MM.1S (cell line): ENCODE data around the gene GPSM1.

Source experiments
- DNase-seq: peaks from one replicate; pipeline ENCODE4 v3.0.0-alpha.2; 2015
- H2AFZ ChIP-seq: fragments of 300-600 bp; sonication (generic); 2 replicates; pipeline ENCODE4 v1.6.0; 2016; ENCODE audit warnings: antibody characterized with exemption, low read length
- H3F3A ChIP-seq: fragments of 300-600 bp; sonication (generic); 2 replicates; pipeline ENCODE4 v1.6.1; 2016; ENCODE audit warnings: mild to moderate bottlenecking, antibody characterized with exemption, low read length, moderate library complexity, mixed read lengths; ENCODE audit not compliant: insufficient read depth
- H3K27ac ChIP-seq: fragments of 300-600 bp; sonication (generic); 2 replicates; pipeline ENCODE4 v1.5.1; 2016; ENCODE audit warnings: mild to moderate bottlenecking, low read length
- H3K27me3 ChIP-seq: fragments of 300-600 bp; sonication (generic); replicated peaks from 2 replicates; pipeline ENCODE4 v1.6.0; 2016; ENCODE audit warnings: low read length; ENCODE audit not compliant: insufficient read depth
- H3K36me3 ChIP-seq: fragments of 300-600 bp; sonication (generic); replicated peaks from 2 replicates; pipeline ENCODE4 v1.6.1; 2016; ENCODE audit warnings: mild to moderate bottlenecking, low read length, mixed read lengths; ENCODE audit not compliant: insufficient read depth
- H3K4me1 ChIP-seq: fragments of 300-600 bp; sonication (generic); 2 replicates; pipeline ENCODE4 v1.6.1; 2016; ENCODE audit warnings: low read length, mixed read lengths
- H3K4me2 ChIP-seq: fragments of 300-600 bp; sonication (generic); 2 replicates; pipeline ENCODE4 v1.6.0; 2016; ENCODE audit warnings: low read depth, low read length
- H3K4me3 ChIP-seq: fragments of 300-600 bp; sonication (generic); 2 replicates; pipeline ENCODE4 v1.5.1; 2016; ENCODE audit warnings: low read length, mixed read lengths
- H3K79me2 ChIP-seq: fragments of 300-600 bp; sonication (generic); 2 replicates; pipeline ENCODE4 v1.6.1; 2016; ENCODE audit warnings: mixed run types, low read length, mixed read lengths
- H3K9ac ChIP-seq: fragments of 300-600 bp; sonication (generic); 2 replicates; pipeline ENCODE4 v1.6.1; 2016; ENCODE audit warnings: low read length, mixed read lengths
- H3K9me2 ChIP-seq: fragments of 300-600 bp; sonication (generic); replicated peaks from 2 replicates; pipeline ENCODE4 v1.6.1; 2016; ENCODE audit warnings: mild to moderate bottlenecking, low read length, mixed read lengths; ENCODE audit not compliant: insufficient read depth
- H3K9me3 ChIP-seq: fragments of 300-600 bp; sonication (generic); replicated peaks from 2 replicates; pipeline ENCODE4 v1.6.1; 2016; ENCODE audit warnings: mild to moderate bottlenecking, low read length, mixed read lengths; ENCODE audit not compliant: insufficient read depth
- H4K20me1 ChIP-seq: fragments of 300-600 bp; sonication (generic); 2 replicates; pipeline ENCODE4 v1.6.1; 2016; ENCODE audit warnings: mild to moderate bottlenecking, low read length, moderate library complexity, mixed read lengths; ENCODE audit not compliant: insufficient read depth
- EZH2 ChIP-seq: fragments of 300-600 bp; sonication (generic); optimal IDR thresholded peaks from 2 replicates; pipeline ENCODE3; 2017; ENCODE audit warnings: low read depth, mild to moderate bottlenecking, antibody characterized with exemption, low read length, mixed read lengths
- EZH2phosphoT487 ChIP-seq: fragments of 300-600 bp; sonication (generic); IDR thresholded peaks from 2 replicates; pipeline ENCODE4 v1.6.1; 2018; ENCODE audit warnings: antibody characterized with exemption, low read length
- TF ChIP-seq, protein P1 (sequence below): fragments of 300-600 bp; sonication (generic); IDR thresholded peaks from 2 replicates; pipeline ENCODE4 v1.5.1; 2016; ENCODE audit warnings: antibody characterized with exemption, low read length, mixed read lengths

Gene GPSM1

DNA sequence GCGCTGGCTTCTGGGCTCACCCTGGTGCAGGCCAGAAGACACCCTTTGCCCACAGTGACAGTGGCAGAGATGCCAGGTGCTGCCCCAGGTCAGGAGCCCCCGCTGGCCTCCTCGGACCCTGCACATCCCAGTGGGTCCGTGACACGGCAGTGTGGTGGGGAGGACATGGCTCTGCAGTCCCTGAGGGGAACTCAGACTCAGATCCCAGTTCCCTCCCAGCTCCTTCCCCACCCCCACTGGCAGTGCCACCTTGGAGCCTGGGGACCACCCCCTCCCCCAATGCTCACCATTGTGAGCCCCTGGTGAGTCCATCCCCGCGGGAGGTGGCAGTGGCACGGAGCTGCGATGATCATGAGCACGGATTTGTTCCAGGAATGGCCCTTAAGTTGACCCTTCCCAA is 22.9 kb upstream of the GPSM1 start:
- Histone ChIP-seq H4K20me1 (no peaks in the 10 kb centered on the region), H3K27me3 (peaks cover 89% of the 10 kb centered on the region), H3K9ac (no peak overlapping the region), H3K4me1 (no peaks in the 10 kb centered on the region), H3K9me2 (no peaks in the 10 kb centered on the region), H3K79me2 (no peaks in the 10 kb centered on the region), H3K4me2 (no peak overlapping the region), H3K36me3 (no peaks in the 10 kb centered on the region), H3F3A (no peaks in the 10 kb centered on the region), H3K9me3 (no peaks in the 10 kb centered on the region), H3K27ac (no peak overlapping the region), H3K4me3 (no peak overlapping the region), H2AFZ (no peak overlapping the region)
- no peak for TF ChIP-seq EZH2
- TF ChIP-seq, protein P1, sequence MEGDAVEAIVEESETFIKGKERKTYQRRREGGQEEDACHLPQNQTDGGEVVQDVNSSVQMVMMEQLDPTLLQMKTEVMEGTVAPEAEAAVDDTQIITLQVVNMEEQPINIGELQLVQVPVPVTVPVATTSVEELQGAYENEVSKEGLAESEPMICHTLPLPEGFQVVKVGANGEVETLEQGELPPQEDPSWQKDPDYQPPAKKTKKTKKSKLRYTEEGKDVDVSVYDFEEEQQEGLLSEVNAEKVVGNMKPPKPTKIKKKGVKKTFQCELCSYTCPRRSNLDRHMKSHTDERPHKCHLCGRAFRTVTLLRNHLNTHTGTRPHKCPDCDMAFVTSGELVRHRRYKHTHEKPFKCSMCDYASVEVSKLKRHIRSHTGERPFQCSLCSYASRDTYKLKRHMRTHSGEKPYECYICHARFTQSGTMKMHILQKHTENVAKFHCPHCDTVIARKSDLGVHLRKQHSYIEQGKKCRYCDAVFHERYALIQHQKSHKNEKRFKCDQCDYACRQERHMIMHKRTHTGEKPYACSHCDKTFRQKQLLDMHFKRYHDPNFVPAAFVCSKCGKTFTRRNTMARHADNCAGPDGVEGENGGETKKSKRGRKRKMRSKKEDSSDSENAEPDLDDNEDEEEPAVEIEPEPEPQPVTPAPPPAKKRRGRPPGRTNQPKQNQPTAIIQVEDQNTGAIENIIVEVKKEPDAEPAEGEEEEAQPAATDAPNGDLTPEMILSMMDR = no peak
- no peak for TF ChIP-seq EZH2phosphoT487
- DNase-seq = no peak

DNA sequence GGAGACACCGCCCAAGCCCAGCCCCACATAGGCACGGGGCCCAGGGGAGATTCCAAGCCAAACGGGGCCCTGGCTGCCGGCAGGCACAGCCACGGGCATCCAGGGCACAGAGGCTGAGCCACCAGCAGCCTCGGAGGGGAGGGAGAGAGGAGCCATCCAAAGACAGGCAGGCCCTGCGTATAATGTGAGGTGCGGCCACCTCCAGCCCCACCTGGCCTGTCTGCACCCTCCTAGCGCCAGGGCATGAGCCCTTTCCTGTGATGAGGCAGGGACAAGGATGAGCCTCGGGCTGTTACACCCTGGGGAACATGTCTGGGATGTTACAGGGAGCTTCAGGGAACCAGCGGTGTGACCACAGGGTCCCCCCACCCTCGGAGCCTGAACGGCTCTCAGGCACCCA is 22.4 kb upstream of the GPSM1 start:
- Histone ChIP-seq H2AFZ (no peak overlapping the region), H3K9ac (no peak overlapping the region), H3K36me3 (no peaks in the 10 kb centered on the region), H3K4me1 (no peaks in the 10 kb centered on the region), H4K20me1 (no peaks in the 10 kb centered on the region), H3K9me2 (no peaks in the 10 kb centered on the region), H3K27ac (no peak overlapping the region), H3K27me3 (peaks cover 88% of the 10 kb centered on the region), H3F3A (no peaks in the 10 kb centered on the region), H3K4me2 (no peak overlapping the region), H3K79me2 (no peaks in the 10 kb centered on the region), H3K9me3 (no peaks in the 10 kb centered on the region), H3K4me3 (no peak overlapping the region)
- DNase-seq = no peak
- no peak for TF ChIP-seq EZH2phosphoT487
- TF ChIP-seq, protein P1 = no peak
- no peak for TF ChIP-seq EZH2

DNA sequence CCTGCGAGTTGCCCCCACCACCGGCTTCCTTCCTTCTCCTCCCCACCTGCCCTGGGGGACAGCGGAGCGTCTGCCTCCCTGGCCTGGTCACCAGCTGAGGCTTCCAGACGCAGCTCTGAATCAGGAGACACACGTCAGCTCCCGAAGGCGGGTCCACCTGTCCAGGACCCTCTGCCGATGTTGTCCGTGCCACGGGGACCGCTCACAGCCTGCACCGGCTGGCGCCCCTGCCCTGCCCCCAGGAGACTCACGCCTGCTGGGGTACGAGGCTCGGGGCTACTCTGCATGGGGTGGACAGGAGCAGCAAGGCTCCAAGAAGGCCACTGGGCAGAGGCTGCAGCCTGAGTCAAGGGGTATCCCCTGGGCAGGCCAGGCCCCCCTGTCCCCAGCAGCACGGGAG is 21.5 kb upstream of the GPSM1 start:
- Histone ChIP-seq H3K27ac (no peak overlapping the region), H3K9me3 (no peaks in the 10 kb centered on the region), H3K79me2 (no peaks in the 10 kb centered on the region), H3K4me3 (no peak overlapping the region), H3K36me3 (no peaks in the 10 kb centered on the region), H4K20me1 (no peaks in the 10 kb centered on the region), H3K4me2 (no peak overlapping the region), H3K9me2 (no peaks in the 10 kb centered on the region), H3K9ac (no peak overlapping the region), H2AFZ (no peak overlapping the region), H3F3A (no peaks in the 10 kb centered on the region), H3K27me3 (peaks cover 89% of the 10 kb centered on the region), H3K4me1 (no peaks in the 10 kb centered on the region)
- TF ChIP-seq EZH2 (no peak), EZH2phosphoT487 (no peak)
- TF ChIP-seq, protein P1 = no peak
- DNase-seq = no peak
